ENCODE results near the gene PEX13.

DNA sequence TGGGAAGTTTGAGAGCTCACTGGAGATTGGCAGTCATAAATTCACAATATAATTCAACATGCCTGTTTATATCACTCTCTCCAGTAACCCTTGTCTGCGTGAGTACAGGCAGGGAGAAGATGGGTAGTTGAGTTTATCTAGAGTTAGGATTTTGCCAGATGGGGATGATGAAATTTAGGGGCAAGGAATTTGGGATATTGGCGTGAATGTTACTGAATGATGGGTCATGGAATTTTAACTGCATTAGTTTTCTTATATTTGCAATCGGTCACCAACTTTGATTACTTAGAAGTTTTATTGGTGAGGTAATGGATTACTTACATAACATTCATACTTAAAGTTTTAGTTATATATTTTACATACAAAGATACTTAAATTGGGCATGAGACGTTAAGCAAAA, 83.3 kb downstream of the PEX13 start:
- TF ChIP-seq, protein P1, sequence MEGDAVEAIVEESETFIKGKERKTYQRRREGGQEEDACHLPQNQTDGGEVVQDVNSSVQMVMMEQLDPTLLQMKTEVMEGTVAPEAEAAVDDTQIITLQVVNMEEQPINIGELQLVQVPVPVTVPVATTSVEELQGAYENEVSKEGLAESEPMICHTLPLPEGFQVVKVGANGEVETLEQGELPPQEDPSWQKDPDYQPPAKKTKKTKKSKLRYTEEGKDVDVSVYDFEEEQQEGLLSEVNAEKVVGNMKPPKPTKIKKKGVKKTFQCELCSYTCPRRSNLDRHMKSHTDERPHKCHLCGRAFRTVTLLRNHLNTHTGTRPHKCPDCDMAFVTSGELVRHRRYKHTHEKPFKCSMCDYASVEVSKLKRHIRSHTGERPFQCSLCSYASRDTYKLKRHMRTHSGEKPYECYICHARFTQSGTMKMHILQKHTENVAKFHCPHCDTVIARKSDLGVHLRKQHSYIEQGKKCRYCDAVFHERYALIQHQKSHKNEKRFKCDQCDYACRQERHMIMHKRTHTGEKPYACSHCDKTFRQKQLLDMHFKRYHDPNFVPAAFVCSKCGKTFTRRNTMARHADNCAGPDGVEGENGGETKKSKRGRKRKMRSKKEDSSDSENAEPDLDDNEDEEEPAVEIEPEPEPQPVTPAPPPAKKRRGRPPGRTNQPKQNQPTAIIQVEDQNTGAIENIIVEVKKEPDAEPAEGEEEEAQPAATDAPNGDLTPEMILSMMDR (IDR thresholded peaks at IDR 0.05), result no peak
- TF ChIP-seq POLR2A (IDR thresholded peaks at IDR 0.05; ENCODE audit: low read depth), result no peak
- no peak for TF ChIP-seq POLR2AphosphoS5 (IDR thresholded peaks at IDR 0.05)
- no peak for TF ChIP-seq EP300 (IDR thresholded peaks at IDR 0.05)

Data from esophagus muscularis mucosa (tissue), 4 donors.